Astrocyte of the hippocampus (primary cell): Measurements from ENCODE around the gene GATA5.

Experiments used
- DNase-seq: peaks from one replicate; pipeline ENCODE4 v3.0.0; 2011; ENCODE audit warnings: low read depth, low spot score

Gene GATA5

DNA sequence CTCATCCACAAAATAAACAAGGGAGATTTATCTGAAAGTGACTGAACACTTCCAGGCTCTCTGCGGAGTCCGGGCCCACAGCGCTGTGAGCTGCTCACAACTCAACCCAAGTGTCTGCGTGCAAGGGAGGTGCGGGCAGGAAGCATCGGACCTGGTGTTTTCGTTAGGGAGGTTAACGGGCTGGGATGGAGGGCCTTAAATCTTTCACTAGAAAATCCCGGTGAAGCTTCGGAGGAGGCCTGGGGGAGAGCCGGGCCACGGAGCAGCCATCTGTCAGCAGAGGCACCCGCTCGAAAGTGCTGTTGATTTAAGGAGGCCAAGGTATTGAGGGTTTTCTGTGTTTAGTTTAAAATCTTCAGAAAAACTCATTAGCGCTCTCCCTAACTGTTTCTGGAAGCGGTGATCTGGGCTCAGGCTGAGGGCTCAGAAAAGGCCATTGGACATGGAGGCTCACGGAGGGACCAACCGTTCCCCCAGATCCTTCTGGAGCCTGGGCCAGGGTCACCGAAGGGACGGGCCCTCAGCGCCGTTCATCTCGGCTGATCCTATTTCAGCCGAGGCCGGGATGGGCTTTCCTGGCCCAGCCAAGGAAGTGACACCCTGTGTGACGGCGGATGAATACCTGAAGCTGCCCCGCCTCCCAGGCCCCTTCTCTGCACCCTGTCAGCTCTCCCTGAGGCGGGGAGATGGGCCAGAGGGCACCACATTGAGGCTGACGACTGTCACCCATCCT lies 20.7 kb downstream of the GATA5 start:
- DNase-seq, result no peak

DNA sequence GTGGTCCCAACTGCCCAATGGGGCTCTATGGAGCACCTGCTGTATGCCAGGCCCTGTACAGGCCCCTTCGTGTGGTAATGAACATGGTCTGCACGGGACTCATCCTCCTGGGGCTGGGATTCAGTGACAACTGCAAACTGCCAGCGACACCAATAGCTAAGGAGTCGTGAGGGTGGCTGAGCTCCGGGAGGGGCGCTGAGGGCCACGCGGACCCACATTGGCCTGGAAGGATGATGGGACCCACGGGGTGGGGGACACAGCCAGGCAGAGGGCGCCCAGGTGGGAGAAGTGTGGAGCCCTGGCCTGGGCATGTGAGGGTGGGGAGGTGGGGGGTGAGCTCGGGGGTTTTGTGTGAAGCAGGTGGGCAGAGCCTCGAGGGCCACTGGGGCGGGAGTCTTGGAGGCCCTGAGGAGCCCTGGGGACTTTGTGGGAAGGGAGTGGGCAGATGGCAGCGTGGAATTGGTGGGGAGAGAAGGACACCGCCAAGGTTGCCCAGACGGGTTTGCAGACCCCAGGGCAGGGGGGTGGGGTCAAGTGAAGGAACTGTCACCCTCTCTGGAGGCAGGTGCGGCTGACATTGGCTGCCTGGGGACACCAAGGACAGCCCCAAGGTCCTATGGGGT lies 22.5 kb downstream of the GATA5 start:
- no peak for DNase-seq

DNA sequence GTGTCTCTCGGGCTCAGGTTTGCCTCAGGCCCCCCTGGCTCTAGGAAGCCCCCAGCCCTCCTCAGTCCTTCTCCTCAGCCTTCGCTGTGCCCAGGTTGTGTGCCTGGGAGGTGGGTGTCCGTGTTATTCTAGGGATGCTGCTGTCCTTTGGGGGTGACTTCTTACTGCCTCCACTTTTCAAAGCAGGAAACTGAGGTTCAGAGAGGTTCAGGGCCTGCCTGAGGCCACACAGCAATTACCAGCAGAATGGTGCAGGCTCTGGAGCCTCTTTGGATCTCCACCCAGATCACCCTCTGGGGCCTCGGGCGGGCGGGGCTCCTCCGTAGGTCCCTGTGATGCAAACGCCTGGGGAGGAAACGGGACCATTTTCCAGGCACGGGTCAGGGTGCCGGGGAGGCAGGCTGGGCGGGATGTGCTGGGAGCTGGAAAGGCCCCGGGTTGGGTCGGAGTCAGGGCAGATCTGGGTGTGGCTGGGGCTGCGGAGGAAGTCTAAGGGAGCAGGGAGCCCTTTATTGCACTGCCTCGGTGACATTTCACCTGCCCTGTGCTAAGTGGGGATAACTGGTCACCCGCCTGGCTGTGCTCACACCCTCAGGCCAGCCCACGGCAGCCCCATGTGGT lies 23.2 kb downstream of the GATA5 start:
- no peak for DNase-seq

DNA sequence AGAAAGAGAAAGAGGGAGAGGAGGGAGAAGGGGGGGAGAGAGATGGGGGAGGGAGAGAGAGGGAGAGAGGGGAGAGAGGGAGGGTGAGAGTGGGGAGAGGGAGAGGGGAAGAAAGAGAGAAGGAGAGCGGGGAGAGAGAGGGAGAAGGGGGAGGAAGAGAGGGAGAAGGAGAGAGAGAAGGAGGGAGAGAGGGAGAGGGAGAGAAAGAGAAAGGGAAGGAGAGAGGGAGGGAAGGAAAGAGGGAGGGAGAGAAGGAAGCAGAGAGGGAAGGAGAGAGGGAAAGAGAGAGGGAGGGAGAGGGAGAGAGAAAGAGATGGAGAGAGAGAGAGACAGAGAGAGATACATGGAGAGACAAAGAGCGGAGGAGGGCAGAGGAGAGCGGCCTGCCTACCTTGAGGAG lies 23.8 kb downstream of the GATA5 start:
- no peak for DNase-seq

DNA sequence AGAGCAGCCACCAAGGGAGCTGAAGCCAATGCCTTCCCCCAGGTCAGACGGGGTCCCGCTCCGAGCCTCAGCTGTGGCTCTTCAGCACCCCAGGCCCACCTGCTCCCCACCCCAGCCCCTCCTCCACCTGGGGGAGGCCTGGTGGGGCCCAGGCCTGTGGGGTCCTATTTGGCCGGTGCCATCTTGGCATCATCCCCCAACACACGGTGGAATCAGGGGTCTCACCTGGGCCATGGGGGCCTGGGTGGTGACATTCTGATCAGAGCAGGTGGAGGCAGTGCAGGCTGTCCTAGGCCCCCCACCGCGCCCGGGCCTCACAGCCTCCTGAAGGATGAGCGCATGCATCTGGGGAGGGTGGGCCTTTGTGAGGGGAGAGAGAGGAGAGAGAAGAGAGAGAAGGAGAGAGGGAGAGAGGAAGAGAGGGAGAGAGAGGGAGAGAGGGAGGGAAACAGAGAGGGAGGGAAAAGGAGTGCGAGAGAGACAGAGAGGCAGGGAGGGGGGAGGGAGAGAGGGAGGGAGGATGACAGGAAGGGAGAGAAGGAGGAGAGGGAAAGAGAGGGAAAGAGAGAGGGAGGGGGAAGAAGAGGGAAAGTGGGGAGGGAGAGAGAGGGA lies 24.5 kb downstream of the GATA5 start:
- no peak for DNase-seq

DNA sequence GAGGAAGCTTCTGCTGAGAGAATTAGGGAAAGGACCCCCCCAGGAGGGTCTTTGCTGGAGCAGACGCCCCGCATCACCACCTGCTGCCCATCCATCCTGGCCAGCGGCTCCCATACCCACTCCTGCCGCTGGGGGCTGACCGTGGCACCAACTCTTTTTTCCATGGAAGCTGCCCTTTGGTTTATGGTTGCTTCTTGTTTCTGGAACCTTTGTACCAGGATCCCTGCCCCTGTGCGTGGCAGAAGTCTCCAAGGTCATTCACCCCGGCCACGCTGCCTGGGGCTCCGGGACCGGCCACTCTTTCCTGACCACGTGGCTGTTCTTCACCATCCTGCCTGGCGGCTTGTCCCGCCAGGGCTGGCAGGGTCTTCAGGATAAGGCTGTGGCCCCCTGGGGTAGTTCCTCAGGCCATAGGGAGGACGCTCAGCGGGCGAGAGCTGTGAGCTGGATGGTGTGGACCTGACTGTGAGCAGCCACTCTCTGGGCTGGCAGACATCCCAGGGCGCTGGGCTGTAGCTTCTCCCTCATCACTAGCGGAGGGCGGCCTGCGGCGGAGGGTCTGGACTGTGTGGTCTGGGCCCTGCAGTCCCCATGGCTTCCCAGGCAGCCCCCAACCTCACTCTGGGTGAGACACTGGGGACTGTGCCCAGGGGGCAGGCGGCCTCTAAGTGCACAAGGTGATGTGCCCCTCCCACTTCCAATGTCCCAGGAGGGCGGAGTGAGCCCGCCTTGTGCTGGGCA lies 25.7 kb downstream of the GATA5 start:
- DNase-seq, result no peak

DNA sequence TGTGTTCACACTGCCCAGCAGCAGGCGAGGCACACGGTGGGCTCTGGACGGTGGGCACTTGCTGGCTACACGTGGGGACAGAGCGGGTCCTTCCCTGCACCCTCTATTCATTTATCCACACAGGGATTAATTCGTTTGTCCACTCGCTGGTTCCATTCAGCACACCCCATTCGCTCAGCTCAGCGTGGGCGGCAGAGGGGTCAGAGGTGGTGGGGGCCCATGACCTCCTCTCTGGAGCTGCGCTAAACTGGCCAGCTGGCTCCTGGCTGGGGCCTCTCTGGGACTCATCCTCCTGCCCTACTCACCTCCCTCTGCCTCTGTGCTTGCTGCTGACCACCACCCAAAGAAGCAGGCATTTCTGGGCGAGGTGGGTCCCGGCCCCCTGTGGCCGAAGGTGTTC lies 27.0 kb downstream of the GATA5 start:
- no peak for DNase-seq

DNA sequence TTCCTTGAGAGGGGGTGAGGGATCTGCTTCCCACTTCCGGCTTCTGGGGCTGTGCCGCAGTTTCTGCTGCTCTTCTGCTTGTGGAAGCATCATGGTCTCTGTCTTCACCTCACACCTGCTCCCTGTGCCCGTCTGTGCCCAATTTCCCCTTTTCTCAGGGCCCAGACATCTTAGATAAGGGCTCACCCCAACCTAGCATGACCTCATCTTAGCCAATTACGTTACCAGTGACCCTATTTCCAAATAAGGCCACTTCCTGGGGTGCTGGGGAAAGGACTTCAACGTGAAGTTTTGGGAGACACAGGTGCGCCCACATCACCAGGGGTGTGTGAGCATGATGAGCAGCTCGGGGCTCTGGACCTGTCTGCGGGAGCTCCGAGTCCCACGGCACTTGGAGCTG lies 27.8 kb downstream of the GATA5 start:
- no peak for DNase-seq

DNA sequence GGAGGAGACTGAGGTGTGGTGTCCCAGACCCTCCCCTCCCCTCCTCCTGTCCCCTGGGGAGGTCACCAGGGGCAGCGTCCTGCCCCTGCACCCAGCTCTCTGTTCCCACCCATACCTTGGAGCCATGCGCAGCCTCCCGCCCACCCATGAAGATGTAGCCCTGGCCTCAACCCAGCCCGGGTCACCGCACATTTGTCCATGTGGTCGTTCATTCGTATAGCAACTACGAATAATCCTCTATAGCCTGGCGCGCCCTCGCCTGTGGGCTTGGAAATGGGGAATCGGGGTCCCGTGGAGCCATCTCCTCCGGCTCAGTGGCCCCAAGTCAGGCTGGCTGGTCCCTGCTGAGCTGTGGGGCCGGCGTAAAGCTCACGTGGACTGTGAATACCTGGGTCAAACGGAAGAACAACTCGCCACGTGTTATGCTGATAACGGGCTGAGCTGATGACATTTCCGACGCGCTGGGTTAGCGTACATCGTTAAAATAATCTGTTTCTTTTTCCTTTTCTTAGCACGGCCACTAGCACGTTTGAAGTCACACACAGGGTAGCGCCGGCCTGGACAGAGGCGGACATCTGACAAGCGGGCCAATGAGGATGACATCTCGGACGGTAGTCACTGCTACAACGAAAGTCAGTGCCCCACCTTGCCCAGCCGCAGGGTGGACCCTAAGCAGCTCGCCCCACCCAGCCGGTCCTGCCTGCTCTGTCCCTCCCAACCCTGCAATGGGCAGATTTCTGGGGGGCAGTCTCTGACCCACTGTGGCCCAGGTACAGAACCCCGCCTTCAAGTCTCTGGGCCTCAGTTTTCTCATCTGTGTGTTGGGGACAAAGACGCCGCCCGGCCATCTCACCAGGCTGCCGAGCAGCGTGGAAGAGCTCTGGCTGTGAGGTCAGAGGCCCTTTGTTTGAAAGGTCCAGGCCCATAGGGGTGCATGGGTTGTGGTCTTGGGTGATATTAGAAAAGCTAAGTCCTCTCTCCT lies 28.6 kb downstream of the GATA5 start:
- no peak for DNase-seq

DNA sequence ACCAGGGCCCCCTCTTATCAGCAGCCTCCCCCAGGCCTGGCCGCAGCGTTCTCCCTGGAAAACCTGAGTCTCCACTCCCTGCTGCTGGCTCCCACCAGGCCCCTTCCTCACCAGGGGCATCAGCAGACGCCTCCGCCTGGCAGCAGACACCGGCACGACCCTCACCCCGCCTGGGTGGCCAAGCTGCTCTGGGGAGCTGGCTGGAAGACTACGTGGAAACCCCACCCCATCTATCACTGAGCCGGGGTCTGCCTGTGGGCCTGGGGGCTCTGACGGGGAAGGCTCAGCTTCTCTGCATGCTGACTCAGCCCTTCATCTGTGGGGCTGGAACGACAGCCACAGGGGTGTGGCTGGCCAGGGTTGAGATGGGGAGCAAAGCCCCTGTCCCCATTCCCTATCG lies 29.3 kb downstream of the GATA5 start:
- no peak for DNase-seq

DNA sequence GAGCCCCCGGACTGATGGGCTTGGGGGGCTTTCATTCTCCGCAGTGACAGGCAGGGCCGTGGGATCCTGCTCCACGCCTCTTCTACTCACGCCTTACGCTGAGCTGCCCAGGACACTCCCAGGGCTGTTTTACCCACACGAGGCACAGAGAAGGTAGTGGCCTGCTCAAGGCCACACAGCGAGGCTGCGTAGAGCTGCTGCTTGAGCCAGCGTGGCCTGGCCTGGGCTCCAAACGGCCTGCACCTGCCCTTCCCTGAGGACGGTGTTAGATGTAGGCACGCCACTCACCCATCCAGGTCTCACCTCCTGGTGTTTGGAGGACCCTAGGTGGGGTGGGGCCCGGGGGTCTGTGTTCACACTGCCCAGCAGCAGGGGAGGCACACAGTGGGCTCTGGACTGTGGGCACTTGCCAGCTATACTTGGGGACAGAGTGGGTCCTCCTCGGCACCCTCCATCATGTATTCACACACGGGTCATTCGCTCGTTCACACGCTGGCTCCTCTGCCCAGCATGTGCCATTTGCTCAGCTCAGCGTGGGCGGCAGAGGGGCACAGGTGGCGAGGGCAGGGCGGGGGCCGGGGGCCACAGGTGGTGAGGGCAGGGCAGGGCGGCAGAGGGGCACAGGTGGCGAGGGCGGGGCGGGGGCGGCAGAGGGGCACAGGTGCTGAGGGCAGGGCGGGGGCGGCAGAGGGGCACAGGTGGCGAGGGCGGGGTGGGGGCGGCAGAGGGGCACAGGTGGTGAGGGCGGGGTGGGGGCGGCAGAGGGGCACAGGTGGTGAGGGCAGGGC lies 30.0 kb downstream of the GATA5 start:
- DNase-seq, result no peak

DNA sequence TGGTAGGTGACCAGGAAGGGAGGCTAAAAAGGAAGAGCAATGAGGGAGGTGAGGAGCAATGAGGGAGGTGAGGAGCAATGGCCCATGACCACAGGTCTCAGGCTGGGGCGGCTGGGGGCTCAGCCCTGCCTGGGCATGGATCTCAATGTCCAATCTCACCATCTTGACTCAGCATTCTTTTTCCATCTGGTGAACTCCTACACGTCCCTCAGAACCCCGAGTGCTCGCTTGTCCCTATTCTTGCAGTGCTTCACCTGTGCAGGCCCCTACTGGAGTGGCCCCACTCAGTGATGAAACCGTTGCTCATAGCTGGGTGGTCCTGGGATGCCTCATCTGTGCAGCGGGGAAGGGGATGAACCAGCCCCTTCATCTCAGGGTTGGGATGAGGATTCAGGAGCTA lies 31.5 kb downstream of the GATA5 start:
- DNase-seq, result no peak

DNA sequence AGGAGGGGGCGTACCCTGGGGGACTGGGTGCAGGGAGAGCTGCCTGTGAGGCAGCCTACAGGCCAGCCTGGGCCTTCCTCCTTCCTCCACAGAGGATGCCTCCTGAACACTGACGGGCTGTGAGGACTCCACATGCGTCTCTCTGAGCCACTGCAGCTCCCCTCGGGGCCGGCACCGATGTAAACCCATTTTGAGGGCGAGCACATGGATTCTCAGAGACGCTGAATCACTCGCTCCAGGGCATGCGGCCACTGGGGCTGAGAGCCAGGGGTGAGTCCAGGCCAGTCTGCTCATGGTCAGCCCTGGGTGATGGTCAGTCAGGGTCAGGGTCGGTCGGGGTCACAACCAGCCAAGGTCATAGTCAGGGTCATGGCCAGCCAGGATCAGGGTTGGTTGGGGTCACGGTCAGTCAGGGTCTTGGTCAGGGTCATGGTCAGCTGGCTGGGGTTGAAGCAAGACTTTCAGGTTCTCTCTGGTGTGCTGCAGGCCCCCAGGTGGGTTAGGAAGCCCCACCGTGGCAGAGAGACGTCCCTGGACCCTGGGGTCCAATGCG lies 33.7 kb downstream of the GATA5 start:
- no peak for DNase-seq

DNA sequence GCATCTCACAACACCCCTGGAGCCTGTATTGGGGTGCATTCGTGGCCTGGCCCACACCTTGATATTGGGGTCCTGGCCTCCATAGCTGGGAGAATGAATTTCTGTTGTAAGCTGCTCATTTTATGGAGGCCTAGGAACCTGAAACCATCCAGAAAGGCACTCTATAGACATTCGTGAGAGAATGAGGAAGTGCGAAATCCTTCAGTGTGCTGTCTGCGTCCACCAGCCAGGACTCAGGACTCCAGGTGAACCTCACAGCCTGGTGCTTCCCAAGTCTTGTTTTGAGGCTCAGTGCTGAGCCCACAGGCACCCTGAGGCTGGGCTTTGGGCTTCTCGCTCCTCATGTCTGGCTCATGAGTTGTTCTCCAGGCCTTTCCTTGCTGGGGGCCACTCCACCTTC lies 36.6 kb downstream of the GATA5 start:
- no peak for DNase-seq

DNA sequence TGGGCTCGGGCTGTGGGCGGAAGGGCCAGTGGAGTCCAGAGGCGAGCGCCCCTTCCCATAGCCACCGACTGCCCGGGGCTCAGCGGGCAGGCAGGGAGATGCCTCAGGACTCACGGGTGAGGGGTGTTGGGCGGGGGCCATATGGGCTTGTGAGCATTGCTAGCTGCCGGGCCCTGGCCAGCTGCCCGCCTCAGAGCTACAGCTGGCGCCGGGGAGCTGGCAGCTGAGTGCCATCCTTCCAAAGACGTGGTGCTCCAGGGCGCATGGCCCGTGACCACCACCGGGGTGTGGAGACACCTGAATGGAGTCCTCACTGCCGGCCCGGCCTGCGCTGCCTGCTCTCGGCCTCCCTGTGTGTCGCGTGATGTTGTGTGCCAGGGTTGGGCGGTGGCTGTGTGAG lies 37.9 kb downstream of the GATA5 start:
- no peak for DNase-seq

DNA sequence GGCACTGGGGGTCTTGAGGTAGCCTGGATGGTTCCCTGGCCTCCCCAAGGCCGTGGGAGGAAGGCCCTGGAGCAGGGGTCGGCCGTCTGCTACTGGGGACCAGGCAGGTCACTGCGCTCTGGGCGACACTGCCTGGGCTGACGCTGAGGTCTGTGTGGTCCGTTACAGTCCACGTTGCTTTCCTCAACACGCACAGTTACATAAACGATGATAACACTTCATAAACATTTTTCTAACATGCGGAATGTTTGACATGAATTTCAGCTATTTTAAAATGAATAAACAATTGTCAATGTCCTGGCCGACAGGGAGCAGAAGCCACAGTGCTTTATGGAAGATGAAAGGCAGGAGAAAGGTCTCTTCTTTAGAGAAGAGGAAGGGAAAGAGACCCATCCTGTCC lies 38.3 kb downstream of the GATA5 start:
- DNase-seq, result no peak

DNA sequence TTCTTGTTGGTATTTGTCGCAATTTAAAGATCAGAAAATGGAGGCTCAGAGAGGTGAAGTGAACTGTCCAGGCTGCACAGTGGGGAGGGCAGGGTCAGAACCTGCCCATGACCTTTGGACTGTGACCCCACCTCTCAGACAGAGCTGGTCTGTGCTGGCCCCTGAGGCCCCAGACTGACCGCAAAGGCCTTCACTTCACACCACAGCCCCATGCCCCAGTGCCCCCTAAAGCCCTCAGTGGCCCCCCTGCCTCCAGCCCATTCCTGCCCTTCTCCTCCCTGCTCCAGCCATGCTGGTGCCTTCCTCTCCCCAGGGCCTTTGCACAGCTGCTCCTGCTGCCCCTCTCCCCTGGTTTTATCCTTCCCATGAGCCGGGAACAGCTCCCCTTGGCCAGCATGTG lies 39.1 kb downstream of the GATA5 start:
- DNase-seq, result no peak

DNA sequence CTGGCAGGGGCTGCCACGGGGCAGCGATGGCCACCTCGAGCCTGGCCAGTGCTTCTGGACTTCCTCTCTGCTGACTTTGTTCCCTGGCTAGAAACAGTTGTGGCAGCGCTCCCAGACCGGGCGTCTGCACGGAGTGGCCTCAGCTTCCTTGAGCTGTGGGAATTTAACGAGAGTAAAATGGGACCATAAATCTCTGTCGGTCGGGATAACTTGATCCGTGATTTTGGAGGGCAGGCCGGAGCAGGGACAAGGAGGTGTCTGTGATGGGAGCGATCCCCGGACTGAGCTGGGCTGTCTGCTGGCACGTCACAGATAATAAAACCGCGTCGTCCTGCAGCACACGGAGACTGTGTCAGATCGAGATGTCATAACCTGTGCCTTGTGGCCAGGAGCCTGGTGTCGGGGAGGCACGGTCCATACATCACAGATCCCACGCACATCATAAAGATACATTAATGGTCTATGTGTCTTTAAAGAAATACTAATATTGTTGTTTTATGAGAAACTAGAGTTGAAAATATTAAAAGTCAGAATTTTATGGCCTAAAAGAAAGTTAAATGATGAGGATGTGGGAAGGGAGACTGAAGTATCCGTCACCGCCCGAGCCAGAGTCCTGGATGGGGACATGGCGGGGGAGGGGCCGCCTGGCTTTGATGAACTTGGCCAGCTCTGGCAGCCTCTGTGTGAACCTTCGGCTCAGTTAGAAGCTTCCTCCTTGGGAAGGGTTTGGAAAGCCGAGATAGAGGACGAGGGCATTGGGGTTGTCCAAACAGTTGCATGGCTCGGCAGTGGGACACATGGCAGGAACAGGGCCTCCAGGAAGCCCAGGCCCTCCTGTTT lies 41.9 kb downstream of the GATA5 start:
- no peak for DNase-seq
